Activated effector memory CD4-positive, alpha-beta T cell treated with anti-CD3 and anti-CD28 coated beads, Interleukin-2, amount 50 U/mL, for 16 hours (primary cell): ENCODE data around the gene DMD.
"Not testable (repeated sequence)": the region's sequence is repeated elsewhere in the genome, so short reads cannot be mapped to it uniquely, and the experiment has no call there.

Experiments
- DNase-seq: peaks from one replicate; pipeline ENCODE4 v3.0.0-alpha.2; 2020

The DMD gene

GRCh38 chrX:31377821-31378220 is 1833.5 kb downstream of the DMD start:
- not testable (repeated sequence) for DNase-seq

- DNase-seq = no peak
Measured at GRCh38 chrX:31376408-31377022, 1834.8 kb downstream of the DMD start.

- DNase-seq = no peak
Measured at GRCh38 chrX:31374786-31375185, 1836.6 kb downstream of the DMD start.

GRCh38 chrX:31371956-31372355 is 1839.4 kb downstream of the DMD start:
- DNase-seq = no peak

- no peak for DNase-seq
Measured at GRCh38 chrX:31367816-31368215, 1843.5 kb downstream of the DMD start.

- no peak for DNase-seq
Measured at GRCh38 chrX:31366041-31366440, 1845.3 kb downstream of the DMD start.

GRCh38 chrX:31356275-31357212 is 1854.8 kb downstream of the DMD start:
- DNase-seq = no peak

- DNase-seq = no peak
Measured at GRCh38 chrX:31355206-31355955, 1856.0 kb downstream of the DMD start.

- no peak for DNase-seq
Measured at GRCh38 chrX:31353095-31353494, 1858.3 kb downstream of the DMD start.

- no peak for DNase-seq
Measured at GRCh38 chrX:31350808-31351074, 1860.6 kb downstream of the DMD start.

- no peak for DNase-seq
Measured at GRCh38 chrX:31349515-31349914, 1861.8 kb downstream of the DMD start.

GRCh38 chrX:31340587-31340986 is 1870.8 kb downstream of the DMD start:
- DNase-seq = no peak

GRCh38 chrX:31338991-31339350 is 1872.4 kb downstream of the DMD start:
- no peak for DNase-seq

- no peak for DNase-seq
Measured at GRCh38 chrX:31337332-31337731, 1874.0 kb downstream of the DMD start.

GRCh38 chrX:31336419-31336818 is 1874.9 kb downstream of the DMD start:
- no peak for DNase-seq

- no peak for DNase-seq
Measured at GRCh38 chrX:31334997-31335396, 1876.4 kb downstream of the DMD start.

GRCh38 chrX:31333165-31333831 is 1878.1 kb downstream of the DMD start:
- no peak for DNase-seq

GRCh38 chrX:31331928-31332327 is 1879.4 kb downstream of the DMD start:
- no peak for DNase-seq

- no peak for DNase-seq
Measured at GRCh38 chrX:31331015-31331414, 1880.3 kb downstream of the DMD start.

- DNase-seq = no peak
Measured at GRCh38 chrX:31329298-31329697, 1882.1 kb downstream of the DMD start.

- DNase-seq = no peak
Measured at GRCh38 chrX:31323658-31324057, 1887.7 kb downstream of the DMD start.

GRCh38 chrX:31320740-31321139 is 1890.6 kb downstream of the DMD start:
- no peak for DNase-seq

GRCh38 chrX:31319586-31319985 is 1891.8 kb downstream of the DMD start:
- no peak for DNase-seq
